ENCODE data around the gene CACUL1. TPM values are rescaled to one million over a fixed set of nuclear protein-coding genes. Genes with fewer than 3 reads are reported as not detected.
A peak's percentile ranks its signal among the peaks of the same experiment; 100 is the strongest.
"Not testable (repeated sequence)": the region's sequence is repeated elsewhere in the genome, so short reads cannot be mapped to it uniquely, and the experiment has no call there.

Gene CACUL1
- total and polyA plus RNA-seq, 2 experiments from 2014 or later = 37.5 to 48.3 TPM

- H3K79me2 ChIP-seq = no peaks in the 10 kb centered on the region
- TF ChIP-seq EZH2 (IDR thresholded peaks at IDR 0.05; ENCODE audit: borderline replicate concordance) (no peak), EZH2phosphoT487 (IDR thresholded peaks at IDR 0.05; ENCODE audit: low read depth, severe bottlenecking, unreplicated experiment) (no peak), CTCF (IDR thresholded peaks at IDR 0.05; ENCODE audit: poor library complexity) (peak; percentile 54)
- H3K4me1 ChIP-seq (ENCODE audit: insufficient read depth) = no peaks in the 10 kb centered on the region
- peak; percentile 44 for DNase-seq (ENCODE audit: low spot score)
- no peaks in the 10 kb centered on the region for H4K20me1 ChIP-seq (ENCODE audit: insufficient read depth, poor library complexity, severe bottlenecking)
- no peak overlapping the region for H3K4me3 ChIP-seq
- no peaks in the 10 kb centered on the region for H3K9me3 ChIP-seq (ENCODE audit: low read depth)
- no peaks in the 10 kb centered on the region for H3K36me3 ChIP-seq (replicated peaks; ENCODE audit: insufficient read depth, low read depth)
- no peaks in the 10 kb centered on the region for H3K9me2 ChIP-seq (replicated peaks; ENCODE audit: insufficient read depth)
- H3K4me2 ChIP-seq = no peak overlapping the region
- 87% methylated on average over 4 of the region's 4 CpGs for WGBS (ENCODE audit: low lambda C conversion rate, missing lambda C conversion rate)
- no peak overlapping the region for H2AFZ ChIP-seq
- no peak overlapping the region for H3K27ac ChIP-seq
- no peaks in the 10 kb centered on the region for H3K27me3 ChIP-seq
Observed at GRCh38 chr10:118800920-118801319, 46.1 kb upstream of the CACUL1 start.

GRCh38 chr10:118799777-118800176 lies 45.0 kb upstream of the CACUL1 start:
- DNase-seq (ENCODE audit: low spot score) = no peak
- Histone ChIP-seq H3K36me3 (replicated peaks; ENCODE audit: insufficient read depth, low read depth) (no peaks in the 10 kb centered on the region), H3K4me1 (ENCODE audit: insufficient read depth) (no peaks in the 10 kb centered on the region), H3K4me3 (no peak overlapping the region), H4K20me1 (ENCODE audit: insufficient read depth, poor library complexity, severe bottlenecking) (no peaks in the 10 kb centered on the region), H3K27ac (no peak overlapping the region), H3K9me3 (ENCODE audit: low read depth) (no peaks in the 10 kb centered on the region), H3K79me2 (no peaks in the 10 kb centered on the region), H3K9me2 (replicated peaks; ENCODE audit: insufficient read depth) (no peaks in the 10 kb centered on the region), H3K27me3 (no peaks in the 10 kb centered on the region), H3K4me2 (no peak overlapping the region), H2AFZ (no peak overlapping the region)
- 63% methylated on average over 3 of the region's 3 CpGs for WGBS (ENCODE audit: low lambda C conversion rate, missing lambda C conversion rate)
- TF ChIP-seq EZH2phosphoT487 (IDR thresholded peaks at IDR 0.05; ENCODE audit: low read depth, severe bottlenecking, unreplicated experiment) (no peak), CTCF (IDR thresholded peaks at IDR 0.05; ENCODE audit: poor library complexity) (no peak), EZH2 (IDR thresholded peaks at IDR 0.05; ENCODE audit: borderline replicate concordance) (no peak)

- H3K4me1 ChIP-seq (ENCODE audit: insufficient read depth) = no peaks in the 10 kb centered on the region
- H3K9me2 ChIP-seq (replicated peaks; ENCODE audit: insufficient read depth) = no peaks in the 10 kb centered on the region
- no peaks in the 10 kb centered on the region for H3K79me2 ChIP-seq
- H4K20me1 ChIP-seq (ENCODE audit: insufficient read depth, poor library complexity, severe bottlenecking) = no peaks in the 10 kb centered on the region
- DNase-seq (ENCODE audit: low spot score) = no peak
- 79% methylated on average over 3 of the region's 3 CpGs for WGBS (ENCODE audit: low lambda C conversion rate, missing lambda C conversion rate)
- H3K4me3 ChIP-seq = no peak overlapping the region
- no peaks in the 10 kb centered on the region for H3K27me3 ChIP-seq
- H3K27ac ChIP-seq = no peak overlapping the region
- no peaks in the 10 kb centered on the region for H3K36me3 ChIP-seq (replicated peaks; ENCODE audit: insufficient read depth, low read depth)
- no peak for TF ChIP-seq EZH2 (IDR thresholded peaks at IDR 0.05; ENCODE audit: borderline replicate concordance)
- TF ChIP-seq CTCF (IDR thresholded peaks at IDR 0.05; ENCODE audit: poor library complexity) = no peak
- TF ChIP-seq EZH2phosphoT487 (IDR thresholded peaks at IDR 0.05; ENCODE audit: low read depth, severe bottlenecking, unreplicated experiment) = no peak
- H3K9me3 ChIP-seq (ENCODE audit: low read depth) = no peaks in the 10 kb centered on the region
- H3K4me2 ChIP-seq = no peak overlapping the region
- no peak overlapping the region for H2AFZ ChIP-seq
Observed at GRCh38 chr10:118798231-118798662, 43.5 kb upstream of the CACUL1 start.

- not testable (repeated sequence) for H3K4me1 ChIP-seq (ENCODE audit: insufficient read depth); DNase-seq (ENCODE audit: low spot score); H3K9me3 ChIP-seq (ENCODE audit: low read depth); H2AFZ ChIP-seq; H3K36me3 ChIP-seq (replicated peaks; ENCODE audit: insufficient read depth, low read depth); H3K9me2 ChIP-seq (replicated peaks; ENCODE audit: insufficient read depth); H3K79me2 ChIP-seq; H3K4me2 ChIP-seq; H4K20me1 ChIP-seq (ENCODE audit: insufficient read depth, poor library complexity, severe bottlenecking); H3K4me3 ChIP-seq; H3K27me3 ChIP-seq; H3K27ac ChIP-seq
- 89% methylated on average over 7 of the region's 7 CpGs for WGBS (ENCODE audit: low lambda C conversion rate, missing lambda C conversion rate)
Observed at GRCh38 chr10:118794971-118795370, 40.2 kb upstream of the CACUL1 start.

All from hepatocyte (in vitro differentiated cells).